GM21786 (cell line): Measurements from ENCODE around the gene STK24.
"Not testable (repeated sequence)": the region's sequence is repeated elsewhere in the genome, so short reads cannot be mapped to it uniquely, and the experiment has no call there.

ENCODE experiments used
- ATAC-seq: cut with Tn5 transposase; IDR thresholded peaks from one replicate; pipeline ENCODE4 v1.9.1; 2021; ENCODE audit not compliant: unreplicated experiment

The STK24 gene

DNA sequence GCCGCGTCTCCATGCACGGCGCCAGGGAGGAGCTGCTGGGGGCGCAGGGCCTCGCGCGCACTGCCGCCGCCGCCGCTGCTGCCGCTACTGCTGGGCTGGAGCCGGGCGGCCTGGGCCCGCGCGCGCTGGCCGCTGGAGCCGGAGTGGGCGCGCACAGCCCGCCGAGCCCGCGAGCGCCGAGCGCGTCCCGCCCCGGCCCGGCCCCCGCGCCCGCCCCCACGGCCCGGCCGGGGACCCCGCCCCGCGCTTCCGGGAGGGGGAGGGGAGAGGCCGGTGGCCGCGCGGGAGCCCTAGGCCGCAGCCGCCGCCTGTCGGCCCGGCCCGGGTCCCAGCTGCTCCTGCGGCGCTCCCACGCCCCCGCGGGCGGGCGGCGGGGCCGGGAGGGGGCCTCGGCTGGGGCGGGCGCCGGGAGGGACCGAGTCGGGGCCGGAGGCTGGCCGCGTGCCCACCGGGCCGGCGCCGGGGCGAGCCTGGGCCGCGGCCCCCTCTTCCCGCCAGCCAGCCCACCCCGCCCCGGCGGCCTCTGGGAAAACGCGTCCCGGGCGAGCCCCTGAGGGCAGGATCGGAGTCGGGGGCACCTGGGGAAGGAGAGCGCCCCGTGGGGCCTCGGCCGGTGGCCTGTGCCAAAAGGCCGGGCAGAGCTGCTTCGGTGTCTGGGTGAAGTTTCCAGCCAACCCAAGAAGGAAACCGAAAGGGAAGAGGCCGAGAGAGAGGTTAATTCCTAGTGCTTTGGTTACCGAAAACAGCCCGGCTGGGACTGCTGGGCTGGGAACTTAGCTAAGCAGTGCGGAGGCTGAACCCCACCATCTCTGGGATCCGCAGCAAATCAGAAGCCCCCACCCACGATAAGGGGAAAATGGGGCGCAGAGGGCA, at the start of gene STK24:
STK24 (minus strand) TSS at position 145 of the 873 bp plus-strand sequence. CDS start 321 bp downstream, outside the sequence.
- peak; percentile 58 for ATAC-seq

DNA sequence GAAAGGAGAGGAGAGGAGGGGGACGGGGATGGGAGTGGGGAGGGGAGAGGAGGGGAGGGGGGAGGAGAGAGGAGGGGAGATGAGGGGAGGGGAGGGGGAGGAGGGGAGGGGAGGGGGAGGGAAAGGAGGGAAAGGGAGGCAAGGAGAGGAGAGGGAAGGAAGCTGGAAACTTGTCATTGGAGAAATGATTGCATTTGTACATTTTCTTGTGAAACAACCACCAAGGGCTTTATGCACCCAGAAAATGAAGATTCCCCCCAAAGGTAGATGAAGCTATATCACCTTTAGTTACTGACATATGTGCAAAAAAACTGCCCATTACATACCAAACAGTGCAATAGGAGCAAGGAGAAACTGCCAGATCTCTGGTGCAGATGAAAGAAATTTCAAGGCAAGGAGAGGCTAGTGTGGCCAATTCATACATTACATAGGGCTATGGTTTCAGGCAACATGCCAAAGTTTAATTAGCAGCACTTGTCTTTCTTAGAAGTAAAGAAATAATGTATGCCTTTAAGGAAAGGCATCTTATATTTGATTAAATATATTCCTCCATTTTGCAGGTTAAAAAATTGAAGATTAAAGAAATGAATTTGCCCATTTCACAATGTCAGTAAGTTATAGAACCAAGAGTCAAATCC, 49.5 kb upstream of the STK24 start:
- no peak for ATAC-seq

DNA sequence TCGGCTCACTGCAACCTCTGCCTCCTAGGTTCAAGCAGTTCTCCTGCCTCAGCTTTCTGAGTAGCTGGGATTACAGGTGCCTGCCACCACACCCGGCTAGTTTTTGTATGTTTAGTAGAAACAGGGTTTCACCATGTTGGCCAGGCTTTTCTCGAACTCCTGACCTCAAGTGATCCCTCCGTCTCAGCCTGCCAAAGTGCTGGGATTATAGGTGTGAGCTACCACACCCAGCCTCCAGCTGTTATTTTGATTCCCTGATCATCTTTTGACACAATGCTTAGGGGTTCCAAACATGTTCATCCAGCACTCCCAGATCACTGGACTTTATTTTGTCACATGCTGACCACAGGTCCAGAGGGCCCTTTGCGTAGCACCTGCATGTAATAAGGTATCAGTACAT, 47.7 kb upstream of the STK24 start:
- not testable (repeated sequence) for ATAC-seq

DNA sequence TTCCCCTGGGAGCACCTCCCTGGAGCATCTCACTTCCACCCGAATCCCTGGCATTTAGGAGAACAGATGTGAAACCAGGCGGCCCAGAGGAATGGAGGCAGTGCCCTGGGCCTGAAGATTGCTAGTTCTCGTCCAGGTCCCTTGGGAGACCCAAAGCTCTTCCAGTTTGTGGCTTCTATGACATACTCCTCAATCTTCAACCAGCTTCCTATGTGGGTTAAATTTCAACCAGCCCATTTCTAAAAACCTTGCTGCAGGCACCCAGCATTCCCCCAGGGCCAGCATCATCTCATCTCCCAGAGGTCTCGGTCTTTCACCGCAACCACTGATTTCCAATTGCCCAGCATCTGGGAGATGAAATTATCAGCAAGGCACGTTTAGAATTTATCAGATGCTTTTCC, 46.0 kb upstream of the STK24 start:
- no peak for ATAC-seq

DNA sequence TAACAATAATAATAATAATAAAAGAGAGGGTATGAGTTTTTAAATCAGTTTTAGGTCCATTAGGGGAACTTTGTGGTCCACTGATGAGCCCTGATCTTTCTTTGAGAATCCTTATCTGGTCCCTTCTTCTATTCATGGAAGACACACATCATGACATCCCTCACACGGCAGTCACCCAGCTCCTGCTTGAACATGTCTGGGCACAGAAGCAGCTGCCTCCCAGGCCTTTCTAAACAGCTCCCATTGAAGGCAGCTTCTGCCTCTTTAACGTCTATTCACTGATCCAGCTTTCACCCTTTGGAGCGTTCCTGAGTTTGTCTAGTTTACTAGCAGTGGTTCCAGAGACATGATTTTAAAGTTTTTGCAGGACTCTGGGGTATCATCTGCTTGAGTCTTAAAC, 42.6 kb upstream of the STK24 start:
- no peak for ATAC-seq

DNA sequence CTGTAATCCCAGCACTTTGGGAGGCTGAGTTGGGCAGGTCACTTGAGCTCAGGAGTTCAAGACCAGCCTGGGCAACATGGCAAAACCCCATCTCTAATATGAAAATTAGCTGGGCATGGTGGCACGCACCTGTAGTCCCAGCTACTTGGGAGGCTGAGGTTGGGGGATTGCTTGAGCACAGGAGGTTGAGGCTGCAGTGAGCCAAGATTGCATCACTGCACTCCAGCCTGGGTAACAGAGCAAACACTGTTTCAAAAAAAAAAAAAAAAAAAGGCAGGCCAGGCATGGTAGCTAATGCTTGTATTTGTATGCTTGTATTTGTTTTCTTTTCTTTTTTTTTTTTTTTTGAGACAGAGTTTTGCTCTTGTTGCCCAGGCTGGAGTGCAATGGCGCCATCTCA, 38.7 kb upstream of the STK24 start:
- not testable (repeated sequence) for ATAC-seq

DNA sequence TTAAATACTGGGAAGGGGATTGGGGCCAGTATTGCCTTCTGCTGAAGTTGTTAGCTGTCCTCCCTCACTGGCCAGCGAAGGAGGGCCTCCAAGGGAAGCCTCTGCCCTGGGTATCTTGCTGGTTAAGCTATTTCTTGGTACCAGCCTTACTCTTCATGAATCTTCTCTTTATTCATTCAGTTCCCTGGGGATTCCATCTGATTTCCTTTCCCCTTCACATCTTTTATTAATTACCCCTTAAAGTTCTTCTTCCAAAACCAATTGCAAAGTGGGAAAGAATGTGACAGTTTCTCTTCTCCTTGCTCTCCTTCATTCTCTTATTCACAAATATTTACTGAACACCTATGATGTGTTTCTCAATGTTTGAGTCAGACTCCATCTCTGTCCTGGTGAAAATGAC, 36.7 kb upstream of the STK24 start:
- ATAC-seq: no peak

DNA sequence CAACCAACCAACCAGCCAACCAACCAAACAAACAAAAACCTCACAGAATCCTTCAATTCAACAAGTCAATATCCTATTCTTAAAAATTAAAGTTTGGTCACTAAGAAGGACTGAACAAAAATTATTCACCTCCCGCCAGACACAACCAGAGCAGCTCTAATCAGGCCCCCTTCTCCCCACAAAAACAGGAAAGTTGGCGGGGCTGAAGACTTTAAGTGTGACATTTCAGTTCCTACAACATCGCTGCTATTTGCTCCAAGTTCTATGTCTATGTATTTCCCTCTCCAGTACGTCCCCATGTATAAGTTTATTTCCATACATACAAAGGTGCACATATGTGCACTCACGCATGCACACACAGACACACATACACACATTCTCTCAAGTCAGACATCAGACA, 32.8 kb upstream of the STK24 start:
- no peak for ATAC-seq

DNA sequence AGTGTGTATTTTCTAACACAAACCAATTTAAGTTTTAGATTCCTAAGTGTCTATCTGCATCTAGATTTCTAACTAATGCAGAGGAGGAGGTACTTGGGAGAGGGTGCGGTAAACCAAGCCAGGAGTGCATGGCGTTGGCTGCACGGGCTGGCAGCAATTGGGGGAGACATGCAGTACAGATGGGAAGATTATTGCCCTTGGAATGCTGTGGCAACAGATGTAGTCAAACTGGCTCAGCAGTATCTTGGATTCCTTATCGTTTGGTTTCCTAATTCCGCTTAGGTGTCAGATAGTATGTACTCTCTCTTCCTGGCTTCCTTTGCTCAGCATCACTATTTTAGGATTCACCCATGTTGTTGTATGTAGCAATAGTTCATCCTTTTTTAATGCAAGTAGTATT, 29.4 kb upstream of the STK24 start:
- no peak for ATAC-seq

DNA sequence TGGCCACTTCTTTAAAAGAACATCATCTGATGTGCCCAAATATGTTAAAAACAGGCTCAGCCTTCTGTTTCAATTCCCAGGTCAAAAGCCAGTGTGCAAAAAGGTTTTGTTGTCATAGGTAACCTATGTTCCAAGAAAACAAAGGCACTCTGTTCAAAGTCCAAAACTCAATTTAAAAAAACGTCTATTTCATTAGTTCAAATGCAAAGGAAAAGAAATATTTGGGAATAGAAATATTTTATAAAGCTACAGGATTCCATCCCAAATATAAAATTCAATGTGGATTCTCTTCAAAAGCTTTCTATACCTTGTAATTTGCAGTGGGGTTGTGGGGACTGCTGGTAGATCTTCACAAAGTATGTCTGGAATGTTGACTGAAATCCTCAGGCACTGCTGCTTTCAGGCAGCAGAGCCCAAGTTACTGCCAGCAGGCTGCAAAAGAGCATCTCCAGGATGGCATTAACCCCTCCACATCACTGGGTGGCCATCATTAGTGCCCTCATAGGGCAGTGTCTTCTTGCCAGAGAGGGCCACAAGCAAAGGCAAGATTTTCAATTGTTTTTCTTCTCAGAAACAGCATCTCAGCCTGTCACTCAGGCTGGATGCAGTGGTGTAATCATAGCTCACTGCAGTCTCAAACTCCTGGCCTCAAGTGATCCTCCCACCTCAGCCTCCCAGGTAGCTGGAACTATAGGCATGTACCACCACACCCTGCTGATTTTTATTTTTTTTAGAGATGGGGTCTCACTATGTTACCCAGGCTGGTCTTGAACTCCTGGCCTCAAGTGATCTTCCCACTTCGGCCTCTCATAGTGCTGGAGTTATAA, 22.8 kb upstream of the STK24 start:
- ATAC-seq: no peak

DNA sequence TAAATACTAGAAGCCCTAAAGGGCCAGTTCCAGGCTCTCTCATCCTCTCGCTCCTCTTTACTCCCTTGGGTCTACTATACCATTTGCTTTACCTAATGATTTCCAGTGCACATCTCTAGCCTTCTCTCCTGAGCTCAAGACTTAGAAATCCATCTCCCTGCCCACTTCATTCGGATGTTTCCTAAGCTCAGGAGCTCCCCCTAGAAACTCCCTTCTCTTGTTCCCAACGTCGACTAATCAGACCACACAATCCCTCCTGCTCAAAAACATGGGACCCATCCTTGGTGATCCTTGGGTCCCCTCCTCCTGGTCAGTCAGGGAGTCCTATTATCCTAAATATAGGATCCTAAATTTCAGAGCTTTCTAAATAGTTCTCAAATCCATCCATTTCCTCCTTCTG, 21.1 kb upstream of the STK24 start:
- ATAC-seq: no peak

DNA sequence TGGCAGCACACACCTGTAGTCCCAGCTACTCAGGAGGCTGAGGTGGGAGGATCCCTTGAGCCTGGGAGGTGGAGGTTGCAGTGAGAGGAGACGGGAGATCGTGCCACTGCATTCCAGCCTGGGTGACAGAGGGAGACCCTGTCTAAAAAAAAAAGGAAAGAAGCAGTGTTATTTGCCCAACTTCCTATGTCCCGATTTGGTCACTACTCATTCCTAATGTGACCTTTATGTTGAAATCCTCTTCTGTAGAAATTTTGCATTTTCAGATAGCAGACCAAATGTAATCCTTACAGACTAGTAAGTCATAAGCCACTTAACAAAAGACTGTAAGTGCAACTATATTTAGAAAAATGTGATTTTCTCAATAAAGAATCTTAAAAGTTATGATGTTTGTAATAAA, 18.2 kb upstream of the STK24 start:
- ATAC-seq: no peak

DNA sequence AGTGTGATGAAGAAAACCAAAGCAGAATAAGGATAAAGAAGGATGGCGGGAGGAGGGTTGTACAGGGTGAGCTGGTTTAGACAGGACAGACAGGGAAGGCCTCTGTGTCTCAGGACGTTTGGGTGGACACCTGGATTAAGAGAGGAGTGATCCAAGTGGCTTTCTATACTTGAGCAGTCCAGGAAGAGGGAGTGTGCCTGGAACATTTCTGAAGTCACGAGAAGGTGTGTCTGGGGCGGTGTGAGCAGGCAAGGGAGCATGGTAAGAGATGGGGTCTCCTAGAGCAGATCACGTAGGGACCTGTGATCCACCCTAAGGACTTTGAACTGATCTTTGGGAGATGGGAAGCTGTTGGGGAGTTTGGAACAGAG, 15.4 kb upstream of the STK24 start:
- no peak for ATAC-seq

DNA sequence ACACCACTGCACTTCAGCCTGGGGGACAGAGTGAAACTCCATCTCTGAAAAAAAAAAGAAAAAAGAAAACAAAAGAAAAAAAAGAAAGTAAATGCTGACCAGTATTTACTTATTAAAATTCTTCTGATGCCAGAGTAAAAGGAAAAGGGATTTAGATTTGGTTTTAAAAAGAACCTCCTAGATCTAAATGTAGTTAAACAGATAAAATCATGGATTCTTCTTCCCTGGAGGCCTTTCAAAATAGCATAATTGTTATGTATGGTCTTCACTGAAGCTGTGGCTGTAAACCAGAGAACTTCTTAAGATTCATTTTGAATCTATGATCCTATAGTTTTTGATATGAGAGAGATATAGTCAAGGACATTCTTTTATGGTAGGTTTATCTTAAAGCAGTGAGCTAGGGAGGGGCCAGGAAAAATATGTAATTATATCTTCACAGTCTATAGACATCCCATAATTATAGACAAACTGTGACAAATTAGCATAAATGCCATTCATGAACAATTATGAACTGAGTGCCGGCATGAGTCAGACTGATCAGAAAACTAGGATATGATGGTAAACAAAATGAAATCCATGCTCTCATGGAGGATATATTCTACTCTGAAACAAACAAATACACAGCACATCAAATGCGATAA, 14.9 kb upstream of the STK24 start:
- no peak for ATAC-seq

DNA sequence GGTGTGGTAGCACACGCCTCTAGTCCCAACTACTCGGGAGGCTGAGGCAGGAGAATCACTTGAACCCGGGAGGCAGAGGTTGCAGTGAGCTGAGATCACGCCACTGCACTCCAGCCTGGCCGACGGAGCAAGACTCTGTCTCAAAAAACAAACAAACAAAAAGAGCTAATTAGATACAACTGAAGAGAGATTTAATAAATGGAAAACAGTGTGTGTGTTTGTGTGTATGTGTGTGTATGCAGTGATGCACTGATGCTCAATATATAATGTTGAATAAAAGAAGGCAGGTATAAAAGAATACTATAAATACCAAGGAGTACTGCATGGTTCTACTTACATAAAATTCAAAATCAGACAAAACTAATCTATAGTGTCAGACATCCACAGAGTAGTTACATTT, 13.6 kb upstream of the STK24 start:
- not testable (repeated sequence) for ATAC-seq

DNA sequence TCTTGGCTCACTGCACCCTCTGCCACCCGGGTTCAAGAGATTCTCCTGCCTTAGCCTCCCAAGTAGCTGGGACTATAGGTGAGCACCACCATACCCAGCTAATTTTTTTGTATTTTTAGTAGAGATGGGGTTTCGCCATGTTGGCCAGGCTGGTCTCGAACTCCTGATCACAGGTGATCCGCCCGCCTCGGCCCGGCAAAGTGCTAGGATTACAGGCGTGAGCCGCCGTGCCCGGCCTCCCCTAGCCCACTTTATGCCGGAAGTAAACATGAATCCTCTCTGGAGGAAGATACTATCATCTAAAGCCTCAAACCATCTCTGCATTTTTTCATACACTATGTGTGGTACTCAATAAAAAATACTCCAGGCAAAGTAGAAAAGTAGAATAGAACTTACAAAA, 12.6 kb upstream of the STK24 start:
- ATAC-seq: not testable (repeated sequence)

DNA sequence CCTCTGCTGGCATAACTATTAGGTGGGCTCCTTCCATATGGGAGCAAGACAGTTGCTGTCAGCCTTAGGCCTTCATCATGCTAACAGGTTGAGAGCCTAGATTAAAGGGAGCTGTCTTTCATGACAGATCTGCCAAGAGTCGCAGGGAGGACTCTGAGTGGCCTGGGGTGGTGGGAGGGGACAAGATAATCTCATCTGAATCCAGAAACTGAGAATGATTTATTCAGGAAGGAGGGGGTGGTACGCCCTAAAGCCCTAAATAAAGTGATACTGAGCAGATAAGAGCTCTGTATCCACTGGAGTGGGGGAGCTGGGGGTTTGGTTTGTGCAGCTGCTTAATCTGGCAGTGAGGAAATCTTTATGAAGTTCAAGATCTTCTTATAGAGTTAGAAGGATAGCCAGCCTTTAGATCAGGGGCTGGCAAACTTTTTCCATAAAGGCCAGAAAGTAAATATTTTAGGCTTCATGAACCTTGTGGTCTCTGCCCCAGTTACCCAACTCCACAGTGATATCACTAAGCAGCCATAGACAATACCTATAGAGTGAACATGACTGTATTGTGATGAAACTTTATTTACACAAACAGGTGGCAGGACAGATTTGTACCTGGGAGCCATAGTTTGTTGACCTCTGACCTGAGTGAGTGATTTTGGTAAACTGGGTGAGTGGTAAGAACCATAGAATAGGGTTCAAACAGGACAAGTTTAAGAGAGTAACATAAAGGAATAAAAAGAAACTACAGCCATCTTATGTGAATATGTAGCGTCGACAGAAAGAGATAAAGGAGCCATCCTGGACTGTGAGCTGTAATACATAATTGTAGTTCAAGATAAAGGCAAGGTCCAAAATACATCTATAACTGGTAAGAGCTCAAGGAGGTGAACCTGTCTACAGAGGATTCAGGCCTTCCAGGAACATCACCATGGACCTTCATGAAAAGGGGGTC, 9.8 kb upstream of the STK24 start:
- no peak for ATAC-seq

DNA sequence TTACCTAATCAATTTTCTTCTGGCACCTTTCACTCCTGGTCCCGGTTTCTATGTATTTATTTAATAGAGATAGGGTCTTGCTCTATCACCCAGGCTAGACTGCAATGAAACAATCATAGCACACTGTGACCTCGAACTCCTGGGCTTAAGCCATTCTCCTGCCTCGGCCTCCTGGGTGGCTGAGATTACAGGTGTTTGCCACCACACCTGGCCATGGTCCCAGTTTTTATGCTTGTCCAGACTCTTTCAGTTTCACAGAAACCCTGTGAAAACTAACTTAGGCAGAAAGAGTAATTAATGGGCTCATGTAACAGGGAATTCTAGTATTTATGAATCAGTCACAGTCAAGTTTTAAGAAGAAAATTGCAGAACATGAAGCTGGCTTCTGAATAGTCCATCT, 9.0 kb upstream of the STK24 start:
- ATAC-seq: no peak

DNA sequence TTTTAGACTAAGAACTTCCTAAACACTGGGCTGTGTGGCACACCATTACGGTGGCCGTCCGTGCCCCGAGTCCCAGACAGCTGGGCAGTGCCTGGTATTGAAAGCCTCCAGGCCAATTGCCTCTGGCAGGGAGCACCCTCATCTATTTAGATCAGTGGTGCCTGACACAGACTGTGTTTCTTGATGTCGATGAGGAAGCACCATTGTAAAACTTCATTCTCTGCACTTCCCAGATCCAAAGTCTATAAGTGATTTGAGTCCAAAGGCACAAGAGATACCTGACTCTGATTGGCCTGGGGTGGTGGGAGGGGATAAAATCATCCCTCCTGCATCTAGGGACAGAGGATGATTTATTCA, 8.5 kb upstream of the STK24 start:
- no peak for ATAC-seq

DNA sequence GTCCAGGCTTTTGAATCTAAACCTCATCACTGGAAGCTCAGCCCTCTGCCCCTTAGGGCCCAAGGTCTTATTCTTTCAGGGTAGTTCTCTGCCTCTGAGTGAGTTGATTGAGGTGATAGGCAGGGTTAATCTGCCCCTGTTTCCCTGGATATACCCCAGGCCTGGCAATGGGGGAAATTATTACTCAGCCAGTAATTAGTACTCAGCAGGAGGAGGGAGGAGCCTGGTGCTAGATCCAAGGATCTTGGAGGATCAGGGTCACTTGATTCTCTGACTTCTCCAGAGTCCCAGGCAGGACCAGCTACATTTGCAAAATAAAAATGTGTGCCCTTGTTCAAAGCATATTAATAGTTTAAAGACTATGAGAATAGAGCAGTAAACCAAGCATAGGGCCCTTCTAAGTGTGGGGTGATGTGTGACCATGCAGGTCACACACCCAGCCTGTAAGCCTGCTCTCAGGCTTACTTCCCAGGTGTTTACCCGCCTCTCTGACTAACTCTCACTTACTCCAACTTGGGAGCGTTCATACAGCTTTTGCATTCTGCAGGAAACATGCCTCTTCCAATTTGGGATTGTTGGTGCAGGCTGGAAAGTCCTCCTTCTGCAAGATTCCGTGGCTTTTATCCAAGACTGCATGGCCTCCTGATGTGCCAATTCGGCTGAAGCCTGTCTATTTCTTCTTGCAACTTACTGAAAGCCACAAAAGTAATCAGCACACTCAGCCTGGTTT, 7.9 kb upstream of the STK24 start:
- ATAC-seq: no peak
